Type B pancreatic cell (in vitro differentiated cells): ENCODE measurements around the gene OSBPL3. TPM values are rescaled to one million over a fixed set of nuclear protein-coding genes. Genes with fewer than 3 reads are reported as not detected.

Source experiments
- DNase-seq: peaks from one replicate; pipeline ENCODE4 v3.0.0; 2021; ENCODE audit warnings: mixed read lengths; ENCODE audit not compliant: unreplicated experiment; ENCODE audit errors: extremely low spot score
- H3K27ac Mint-ChIP-seq: 2 replicates; pipeline ENCODE4 v1.8.0; 2021; ENCODE audit warnings: mild to moderate bottlenecking, mixed read lengths
- H3K27me3 Mint-ChIP-seq: 2 replicates; pipeline ENCODE4 v1.8.0; 2021; ENCODE audit warnings: mixed read lengths
- H3K36me3 Mint-ChIP-seq: 2 replicates; pipeline ENCODE4 v1.8.0; 2021; ENCODE audit warnings: mixed read lengths
- H3K4me1 Mint-ChIP-seq: one replicate; pipeline ENCODE4 v1.8.0; 2021; ENCODE audit warnings: mixed read lengths; ENCODE audit not compliant: unreplicated experiment
- H3K4me3 Mint-ChIP-seq: 2 replicates; pipeline ENCODE4 v1.8.0; 2021; ENCODE audit warnings: mild to moderate bottlenecking, mixed read lengths
- H3K9me3 Mint-ChIP-seq: 2 replicates; pipeline ENCODE4 v1.8.0; 2021; ENCODE audit warnings: mixed read lengths
- CTCF ChIP-seq: fragments of 200-600 bp; sonication (generic); conservative IDR thresholded peaks from 2 replicates; pipeline ENCODE4 v1.5.0; 2021; ENCODE audit warnings: antibody characterized with exemption, mild to moderate bottlenecking
- total RNA-seq: library from RNA; stranded (reverse); gene quantifications from 2 replicates; pipeline ENCODE4 v1.2.1, GENCODE V29; 2021; ENCODE audit warnings: low replicate concordance

The OSBPL3 gene
- total RNA-seq, 1 donor from 2014 or later = 18.3 TPM

GRCh38 chr7:24951441-24951980 lies 28.5 kb downstream of the OSBPL3 start:
- Mint-ChIP-seq H3K4me3 (no peak overlapping the region), H3K9me3 (peaks cover 7% of the 10 kb centered on the region), H3K27me3 (no peaks in the 10 kb centered on the region), H3K27ac (no peak overlapping the region), H3K36me3 (no peaks in the 10 kb centered on the region), H3K4me1 (peaks cover 5% of the 10 kb centered on the region)
- no peak for TF ChIP-seq CTCF
- no peak for DNase-seq

- Mint-ChIP-seq H3K27me3 (no peaks in the 10 kb centered on the region), H3K27ac (no peak overlapping the region), H3K36me3 (no peaks in the 10 kb centered on the region), H3K9me3 (peaks cover 7% of the 10 kb centered on the region), H3K4me1 (peaks cover 5% of the 10 kb centered on the region), H3K4me3 (no peak overlapping the region)
- DNase-seq = no peak
- TF ChIP-seq CTCF = no peak
Measured at GRCh38 chr7:24949884-24950283, 30.1 kb downstream of the OSBPL3 start.

DNA sequence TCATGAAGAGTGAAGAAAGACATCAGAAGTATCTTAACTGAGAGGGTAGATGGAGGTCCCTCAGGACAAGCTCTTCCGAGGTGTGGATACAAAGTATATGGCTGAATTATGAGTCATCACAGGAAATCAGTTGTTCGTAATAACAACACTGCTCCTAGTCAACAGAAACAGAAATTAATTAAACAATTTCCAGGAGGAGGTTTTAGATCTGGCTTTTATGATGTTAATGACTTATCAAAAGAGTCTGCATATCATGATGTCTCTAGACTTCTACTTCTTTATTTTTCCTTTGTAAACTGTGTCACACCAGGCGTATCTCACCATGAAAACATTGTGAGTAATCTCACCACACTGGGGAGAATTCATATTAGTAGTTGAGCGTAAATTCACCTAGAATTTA lies 31.2 kb downstream of the OSBPL3 start:
- Mint-ChIP-seq H3K27ac (no peak overlapping the region), H3K4me1 (peaks cover 5% of the 10 kb centered on the region), H3K4me3 (no peak overlapping the region), H3K36me3 (no peaks in the 10 kb centered on the region), H3K27me3 (no peaks in the 10 kb centered on the region), H3K9me3 (peaks cover 7% of the 10 kb centered on the region)
- no peak for TF ChIP-seq CTCF
- no peak for DNase-seq

- no peak for DNase-seq
- no peak for TF ChIP-seq CTCF
- no peak overlapping the region for H3K4me3 Mint-ChIP-seq
- no peaks in the 10 kb centered on the region for H3K36me3 Mint-ChIP-seq
- H3K27ac Mint-ChIP-seq = no peak overlapping the region
- H3K4me1 Mint-ChIP-seq = peaks cover 2% of the 10 kb centered on the region
- H3K27me3 Mint-ChIP-seq = no peaks in the 10 kb centered on the region
- peaks cover 7% of the 10 kb centered on the region for H3K9me3 Mint-ChIP-seq
Measured at GRCh38 chr7:24946467-24946866, 33.5 kb downstream of the OSBPL3 start.

DNA sequence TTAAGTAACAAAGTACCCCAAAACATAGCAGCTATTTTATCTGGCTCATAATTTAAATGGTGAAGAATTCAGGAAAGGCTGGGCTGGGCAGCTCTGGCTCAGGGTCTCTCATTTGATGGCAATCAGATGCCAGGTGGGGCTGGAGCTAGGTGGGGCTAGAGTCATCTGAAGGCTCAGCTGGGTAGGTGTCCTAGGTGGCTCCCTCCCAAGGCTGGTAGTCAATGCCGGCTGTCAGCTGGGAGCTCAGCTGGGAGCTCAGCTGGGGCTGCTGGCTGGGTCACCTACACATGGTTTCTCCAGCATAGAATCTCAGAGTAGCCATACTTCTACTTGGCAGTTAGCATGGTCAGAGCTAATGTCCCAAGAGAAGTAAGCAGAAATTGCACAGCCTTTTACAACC lies 34.1 kb downstream of the OSBPL3 start:
- H3K27ac Mint-ChIP-seq = no peak overlapping the region
- H3K27me3 Mint-ChIP-seq = no peaks in the 10 kb centered on the region
- H3K4me3 Mint-ChIP-seq = no peak overlapping the region
- DNase-seq = no peak
- no peak for TF ChIP-seq CTCF
- H3K9me3 Mint-ChIP-seq = peaks cover 7% of the 10 kb centered on the region
- H3K4me1 Mint-ChIP-seq = no peaks in the 10 kb centered on the region
- no peaks in the 10 kb centered on the region for H3K36me3 Mint-ChIP-seq
